NCI-H2081 treated with DMSO at 0.1 percent for 48 hours (cell line): Measurements from ENCODE around the gene ACSL4.
A peak's percentile ranks its signal among the peaks of the same experiment; 100 is the strongest.
"Not testable (repeated sequence)": the region's sequence is repeated elsewhere in the genome, so short reads cannot be mapped to it uniquely, and the experiment has no call there.

Experiments used
- DNase-seq: peaks from one replicate; lab custom pipeline; 2025; lab: John Stamatoyannopoulos, UW

The ACSL4 gene

DNA sequence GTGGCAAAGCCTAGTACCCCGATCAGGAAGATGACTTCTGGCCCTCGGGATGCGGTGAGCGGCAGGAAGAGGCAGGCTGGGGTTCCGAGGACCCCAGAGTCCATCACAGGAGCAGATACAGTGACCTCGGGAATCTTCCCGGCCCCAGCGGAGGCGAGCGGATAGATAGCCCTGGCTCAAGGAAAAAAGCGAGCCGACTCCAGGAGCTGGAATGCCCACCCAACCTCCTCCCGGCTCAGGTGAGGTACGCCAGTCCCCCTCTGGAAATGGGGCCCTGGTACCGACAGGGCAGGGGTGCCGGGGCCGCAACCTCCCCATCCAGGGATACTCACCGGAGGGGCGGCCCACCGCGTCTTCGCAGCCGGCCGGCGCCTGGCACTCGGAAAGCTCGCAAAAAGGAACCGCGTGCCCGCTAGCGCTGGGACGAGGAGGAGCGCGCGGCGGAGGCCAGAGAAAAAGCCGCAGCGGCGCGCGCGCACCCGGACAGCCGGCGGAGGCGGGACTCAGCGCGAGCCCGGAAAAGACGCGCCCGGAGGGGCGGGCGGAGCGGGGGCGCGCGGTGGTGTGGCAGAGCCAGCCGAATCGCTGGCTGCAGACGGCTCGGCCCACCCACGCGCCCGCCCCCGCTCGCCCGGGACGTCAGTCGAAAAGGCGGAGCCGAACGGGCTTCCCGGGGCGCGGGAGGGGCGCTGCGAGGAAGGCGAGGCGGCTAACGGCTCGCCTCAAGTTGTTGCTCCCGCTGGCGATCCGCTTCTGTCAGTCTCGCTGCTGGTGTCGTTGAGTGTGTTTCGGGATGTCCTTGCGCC is at the start of gene ACSL4:
ACSL4 (minus strand) TSS at position 451 of the 806 bp plus-strand sequence. CDS start 49,894 bp downstream, outside the sequence.
- DNase-seq, result peak; percentile 77

GRCh38 chrX:109777749-109778148 is 44.7 kb upstream of the ACSL4 start:
- no peak for DNase-seq

GRCh38 chrX:109776986-109777385 is 43.9 kb upstream of the ACSL4 start:
- DNase-seq, result no peak

DNA sequence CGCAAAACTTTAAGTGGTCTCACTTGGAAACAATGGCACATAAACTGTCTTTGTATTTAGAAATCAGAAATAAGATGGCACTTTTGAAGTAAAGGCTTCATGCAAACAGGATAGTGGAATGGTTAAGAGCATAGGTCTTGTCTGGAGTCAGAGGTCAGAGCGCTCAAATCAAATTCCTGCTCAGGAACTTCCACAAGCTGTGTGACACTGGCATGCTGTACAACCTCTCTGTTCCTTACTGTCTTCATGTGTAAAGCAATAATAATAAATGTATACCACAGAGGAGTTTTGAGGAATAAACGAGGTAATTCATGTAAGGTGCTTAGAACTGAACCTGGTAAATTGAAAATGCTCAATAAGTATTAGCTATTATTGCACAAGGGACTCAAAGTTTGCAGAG is 43.4 kb upstream of the ACSL4 start:
- no peak for DNase-seq

DNA sequence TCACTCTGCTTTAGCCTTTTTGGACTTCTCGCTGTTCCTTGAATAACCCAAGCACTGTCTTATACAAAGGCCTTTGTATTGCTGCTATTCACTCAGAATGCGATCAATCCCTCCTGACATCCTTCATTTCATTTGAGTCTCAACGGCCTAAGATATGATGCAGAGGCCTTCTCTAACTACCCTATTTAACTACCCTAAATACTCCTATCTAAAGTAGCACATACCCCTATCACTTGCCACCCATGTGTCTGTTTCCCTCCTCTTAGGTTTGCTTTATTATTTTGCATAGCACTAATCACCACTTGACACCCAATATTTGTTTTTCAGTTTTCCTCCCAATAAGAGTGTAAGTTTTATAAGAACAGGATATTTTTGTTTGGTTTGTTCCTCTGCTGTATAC is 42.3 kb upstream of the ACSL4 start:
- DNase-seq, result no peak

DNA sequence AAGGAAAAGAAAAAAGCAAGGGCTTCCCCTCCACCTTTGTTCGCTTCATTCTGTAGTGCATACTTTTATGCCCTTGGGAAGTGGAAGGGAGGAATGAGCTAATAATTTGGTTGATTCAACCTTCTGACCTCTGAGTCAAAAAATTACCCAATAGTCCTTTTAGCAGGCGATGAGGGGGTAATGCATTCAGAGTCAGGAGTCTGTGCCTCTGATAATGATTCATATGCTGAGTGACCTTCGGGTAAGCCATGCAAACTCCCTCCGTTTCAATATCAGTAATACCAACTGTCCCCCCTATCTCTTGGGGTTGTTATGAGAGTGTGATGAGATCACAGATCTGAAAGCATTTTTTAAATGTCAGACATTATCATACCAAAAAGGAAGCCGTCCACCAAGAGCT is 41.6 kb upstream of the ACSL4 start:
- DNase-seq, result no peak

DNA sequence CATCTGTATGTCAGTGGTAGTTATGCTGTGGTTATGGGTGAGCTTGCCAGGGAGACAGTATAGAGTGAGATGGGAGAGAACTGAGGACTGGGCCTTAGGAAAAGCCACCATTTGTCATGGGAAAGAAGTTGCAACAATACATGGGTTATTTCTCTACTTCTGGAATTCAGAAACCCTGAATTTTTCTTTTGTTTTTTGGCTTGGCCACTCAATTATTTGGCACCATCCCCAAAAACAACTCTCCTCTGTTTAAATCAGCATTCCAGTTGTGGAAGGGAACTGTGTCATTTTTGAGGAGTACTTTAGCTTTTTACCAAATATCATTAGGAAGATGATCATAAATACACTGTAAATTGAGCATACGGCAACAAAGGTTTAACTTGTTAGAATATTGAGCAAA is 41.1 kb upstream of the ACSL4 start:
- DNase-seq, result no peak

- DNase-seq, result no peak
Observed at GRCh38 chrX:109773374-109773773, 40.3 kb upstream of the ACSL4 start.

DNA sequence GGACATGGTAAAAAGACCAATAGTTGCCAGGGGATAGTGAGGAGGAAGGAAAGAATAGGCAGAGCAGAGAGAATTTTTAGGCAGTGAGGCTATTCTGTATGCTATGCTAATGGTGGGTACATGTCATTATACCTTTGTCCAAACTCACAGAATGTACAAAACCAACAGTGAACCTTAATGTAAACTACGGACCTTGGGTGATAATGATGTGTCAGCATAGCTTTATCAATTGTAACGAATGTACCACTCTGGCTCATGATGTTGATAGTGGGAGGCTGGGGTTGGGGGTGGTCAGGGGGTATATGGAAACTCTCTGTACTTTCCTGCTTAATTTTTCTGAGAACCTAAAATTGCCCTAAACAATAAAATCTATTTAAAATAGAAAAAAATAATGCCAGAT is 37.7 kb upstream of the ACSL4 start:
- no peak for DNase-seq

DNA sequence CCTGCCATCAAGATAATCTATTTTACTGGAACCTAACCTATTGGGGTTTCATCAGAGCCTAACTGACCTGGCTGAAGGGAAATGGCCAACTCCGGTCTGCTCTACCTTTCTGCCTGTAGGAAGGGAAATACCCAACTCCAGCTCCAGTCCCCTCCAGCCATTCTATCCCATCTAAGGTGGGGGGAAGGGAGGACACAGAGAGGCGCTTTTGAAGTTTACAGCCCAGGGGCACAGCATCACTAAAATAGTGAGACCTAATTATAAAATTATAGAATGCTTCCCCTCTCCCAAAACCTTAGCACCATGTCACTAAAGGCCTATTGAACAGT is 27.8 kb upstream of the ACSL4 start:
- no peak for DNase-seq

DNA sequence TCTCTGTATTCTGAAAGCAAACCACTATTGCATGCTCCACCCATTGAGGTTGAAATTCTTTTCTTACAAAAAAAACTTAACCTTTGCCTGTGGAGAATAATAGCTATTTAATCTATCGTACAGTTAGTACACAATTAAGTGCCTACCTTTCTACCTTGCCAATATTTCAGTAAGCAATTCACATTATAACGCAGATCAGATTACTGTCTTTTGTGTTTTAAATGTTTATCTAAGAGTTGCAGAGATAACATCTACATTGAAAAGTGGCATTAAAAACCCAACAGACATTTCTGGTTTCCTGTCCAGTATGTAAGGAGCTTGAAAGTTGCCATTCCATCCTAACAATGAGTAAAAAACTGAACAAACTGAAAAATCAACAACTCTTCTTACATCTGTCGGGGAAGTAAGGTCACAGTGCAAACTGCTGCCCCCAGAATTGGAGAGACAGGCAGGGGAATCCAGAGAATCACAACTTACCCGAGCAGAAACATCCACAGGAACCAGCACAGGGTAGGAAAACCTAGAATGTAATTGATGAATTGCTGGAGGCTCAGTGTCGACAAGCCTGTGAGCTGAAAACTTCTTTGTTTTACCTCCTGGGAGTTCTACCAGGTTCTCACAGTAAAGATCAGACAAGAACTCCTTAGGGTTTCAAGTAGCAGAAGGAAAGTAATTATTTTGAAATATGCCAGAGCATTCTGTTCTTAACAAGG is 27.3 kb upstream of the ACSL4 start:
- no peak for DNase-seq

GRCh38 chrX:109753256-109753655 is 20.2 kb upstream of the ACSL4 start:
- DNase-seq, result no peak

DNA sequence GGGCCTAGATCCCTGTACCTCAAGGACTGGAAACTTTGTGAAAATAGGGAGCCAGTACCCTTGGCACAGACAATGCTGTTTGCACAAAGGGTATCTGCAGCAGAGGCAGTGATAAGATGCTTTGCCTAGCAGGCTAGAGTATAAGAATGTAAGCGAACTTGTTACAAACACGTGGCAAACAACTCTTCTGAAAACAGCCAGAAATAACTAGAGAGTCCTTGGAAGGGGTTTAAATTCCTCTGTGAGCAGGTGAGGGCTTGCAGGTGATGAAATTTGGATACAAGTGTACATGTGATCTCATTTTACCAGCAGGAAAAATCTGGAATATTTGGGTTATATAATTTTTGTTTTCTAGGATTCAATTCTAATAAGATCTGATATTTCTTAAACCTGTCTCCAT is 18.6 kb upstream of the ACSL4 start:
- no peak for DNase-seq

DNA sequence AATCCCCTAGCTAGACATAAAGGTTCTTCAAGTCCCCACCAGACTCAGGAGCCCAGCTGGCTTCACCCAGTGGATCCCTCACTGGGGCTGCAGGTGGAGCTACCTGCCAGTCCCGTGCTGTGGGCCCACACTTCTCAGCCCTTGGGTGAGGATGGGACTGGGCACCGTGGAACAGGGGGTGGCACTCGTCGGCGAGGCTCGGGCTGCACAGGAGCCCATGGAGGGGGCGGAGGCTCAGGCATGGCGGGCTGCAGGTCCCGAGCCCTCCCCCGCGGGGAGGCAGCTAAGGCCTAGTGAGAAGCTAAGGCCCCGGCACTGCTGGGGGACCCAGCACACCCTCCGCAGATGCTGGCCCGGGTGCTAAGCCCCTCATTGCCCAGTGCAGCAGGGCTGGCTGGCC is 16.1 kb upstream of the ACSL4 start:
- DNase-seq, result no peak

GRCh38 chrX:109747681-109748080 is 14.6 kb upstream of the ACSL4 start:
- no peak for DNase-seq

GRCh38 chrX:109742722-109743121 is 9.7 kb upstream of the ACSL4 start:
- no peak for DNase-seq

DNA sequence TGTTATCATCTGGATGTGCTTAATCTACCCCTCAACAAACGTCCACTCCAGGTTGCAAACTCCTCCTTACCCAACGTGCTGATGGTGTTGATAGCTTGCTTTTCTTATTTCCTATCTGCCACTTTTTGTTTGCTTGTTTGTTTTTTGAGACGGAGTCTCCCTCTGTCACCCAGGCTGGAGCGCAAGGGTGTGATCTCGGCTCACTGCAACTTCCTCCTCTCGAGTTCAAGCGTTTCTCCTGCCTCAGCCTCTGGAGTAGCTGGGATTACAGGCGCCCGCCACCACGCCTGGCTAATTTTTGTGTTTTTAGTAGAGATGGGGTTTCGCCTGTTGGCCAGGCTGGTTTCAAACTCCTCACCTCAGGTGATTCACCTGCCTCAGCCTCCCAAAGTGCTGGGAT is 7.8 kb upstream of the ACSL4 start:
- not testable (repeated sequence) for DNase-seq

DNA sequence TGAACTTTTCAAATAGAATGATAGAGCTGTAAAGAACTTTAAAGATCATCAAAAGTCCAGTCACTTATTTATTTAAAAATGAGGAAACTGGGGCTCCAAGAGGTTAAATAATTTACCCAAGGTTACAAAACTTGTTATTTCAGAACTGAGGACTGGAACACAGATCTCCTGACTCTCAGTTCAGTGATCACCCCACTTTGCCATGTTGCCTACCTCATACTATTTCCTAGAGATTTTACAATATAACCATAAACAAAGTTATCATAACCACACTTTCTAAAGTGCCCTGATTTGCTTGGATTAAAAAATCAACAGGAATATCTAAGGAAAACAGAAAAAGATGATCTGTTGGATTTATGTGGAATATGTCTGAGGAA is 7.4 kb upstream of the ACSL4 start:
- no peak for DNase-seq

GRCh38 chrX:109739625-109740432 is 6.8 kb upstream of the ACSL4 start:
- no peak for DNase-seq

DNA sequence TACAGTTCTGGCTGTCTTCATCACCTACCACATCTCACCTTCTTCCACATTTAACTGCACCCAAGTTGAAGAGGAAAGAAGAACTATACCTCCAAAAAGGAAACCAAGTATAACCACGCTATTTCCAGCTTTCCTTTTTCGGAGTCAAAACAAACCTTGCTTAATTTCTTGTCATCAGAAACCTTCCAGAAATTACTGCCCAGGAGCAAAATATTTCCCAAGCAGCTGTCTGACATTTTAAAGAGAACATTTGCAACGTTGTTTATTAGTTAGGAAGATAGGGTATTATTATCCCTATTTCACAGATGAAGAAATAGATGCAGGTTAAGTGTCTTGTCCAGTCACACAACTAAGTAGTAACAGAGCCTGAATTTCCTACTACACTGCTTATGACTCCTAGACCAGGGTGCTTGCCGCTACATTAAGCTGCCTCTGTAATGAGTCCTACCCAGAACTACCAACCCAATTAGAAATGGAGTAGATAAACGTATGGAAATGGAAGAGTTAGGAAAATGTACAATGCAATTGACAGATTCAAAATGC is 2.2 kb upstream of the ACSL4 start:
- no peak for DNase-seq

GRCh38 chrX:109733613-109734083 is 591 bp upstream of the ACSL4 start:
- DNase-seq, result no peak

DNA sequence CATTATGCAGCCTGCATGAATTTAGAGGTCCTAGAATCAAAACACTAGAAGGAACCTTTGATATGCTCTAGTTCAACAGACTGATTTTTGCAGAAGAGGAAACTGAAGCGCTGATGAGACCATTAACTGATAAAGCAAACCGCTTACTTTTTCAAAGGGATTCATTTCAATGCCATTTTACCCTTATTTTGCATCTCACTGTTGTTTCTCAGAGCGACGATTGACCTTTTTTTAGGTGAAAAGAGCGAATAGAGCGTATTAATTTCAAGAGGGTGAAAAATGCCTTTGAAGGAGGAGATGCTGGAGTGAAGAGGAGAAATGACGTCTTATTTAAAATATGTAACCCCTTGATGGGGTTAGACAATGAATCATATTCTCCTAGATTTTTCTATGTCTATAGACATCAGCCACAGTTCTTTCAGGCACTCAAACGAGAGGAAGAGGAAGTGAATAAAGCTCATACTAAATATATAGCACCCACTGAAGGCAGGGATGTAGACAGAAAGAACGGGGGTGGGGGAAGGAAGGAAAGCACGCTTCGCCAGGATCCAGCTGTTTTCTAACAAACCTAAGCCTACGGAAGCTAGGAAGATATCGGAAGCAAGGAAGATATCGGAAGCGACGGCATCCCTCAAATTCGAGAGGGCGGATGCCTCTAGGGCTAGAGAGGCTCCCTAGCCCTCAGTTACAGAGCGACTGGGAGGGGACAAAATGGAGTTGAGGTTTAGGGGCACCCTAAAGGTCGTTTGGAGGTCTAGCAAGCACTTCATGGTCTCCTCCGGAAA is 848 bp downstream of the ACSL4 start:
- no peak for DNase-seq
